HepG2 (cell line): ENCODE measurements around the gene CLHC1. TPM values are rescaled to one million over a fixed set of nuclear protein-coding genes. Genes with fewer than 3 reads are reported as not detected.

Experiments
- DPF2 ChIP-seq: sonication (generic); formaldehyde crosslinking; IDR thresholded peaks from 2 replicates; pipeline ENCODE4 v1.4.0; 2020; ENCODE audit warnings: mild to moderate bottlenecking, low read depth, missing genetic modification reagents, borderline replicate concordance
- HNRNPK ChIP-seq: fragments of 200-400 bp; formaldehyde crosslinking; IDR thresholded peaks from 2 replicates; pipeline ENCODE4 v1.6.1; 2018; ENCODE audit warnings: low read length, low read depth, moderate library complexity, mild to moderate bottlenecking; ENCODE audit not compliant: poor library complexity, severe bottlenecking
- KAT2B ChIP-seq: fragments of 150-350 bp; IDR thresholded peaks from 2 replicates; pipeline ENCODE4 v1.6.1; 2014; ENCODE audit warnings: low read depth, low read length, borderline replicate concordance
- KDM5A ChIP-seq: fragments of 200-600 bp; sonication (generic); IDR thresholded peaks from 2 replicates; pipeline ENCODE4 v1.7.0; 2018; ENCODE audit warnings: antibody characterized with exemption, mild to moderate bottlenecking, low read length, borderline replicate concordance
- MAZ ChIP-seq, 2 experiments: sonication (generic) in 1 of 2; formaldehyde crosslinking in 1 of 2; IDR thresholded peaks; 2 replicates each; pipeline versions ENCODE4 v1.5.0 to v1.6.1; 2012 to 2020; ENCODE audit warnings: low read depth in 2 of 2, mild to moderate bottlenecking in 2 of 2, borderline replicate concordance in 1 of 2, improper control_type of control experiment in 1 of 2, low read length in 1 of 2, missing genetic modification reagents in 1 of 2, moderate library complexity in 1 of 2
- MEF2D ChIP-seq: sonication (generic); formaldehyde crosslinking; IDR thresholded peaks from 2 replicates; pipeline ENCODE4 v1.5.1; 2020; ENCODE audit warnings: mild to moderate bottlenecking, missing genetic modification reagents
- MTF2 ChIP-seq: sonication (generic); formaldehyde crosslinking; IDR thresholded peaks from 2 replicates; pipeline ENCODE4 v1.5.0; 2020; ENCODE audit warnings: missing genetic modification reagents, borderline replicate concordance
- MZF1 ChIP-seq: sonication (generic); formaldehyde crosslinking; IDR thresholded peaks from 2 replicates; pipeline ENCODE4 v1.8.1; 2023; ENCODE audit warnings: mild to moderate bottlenecking, missing genetic modification reagents, borderline replicate concordance
- SP2 ChIP-seq: sonication (generic); formaldehyde crosslinking; IDR thresholded peaks from 2 replicates; pipeline ENCODE4 v1.5.1; 2020; ENCODE audit warnings: mild to moderate bottlenecking, missing genetic modification reagents
- SRSF9 ChIP-seq: fragments of 200-400 bp; formaldehyde crosslinking; IDR thresholded peaks from 2 replicates; pipeline ENCODE4 v1.6.1; 2018; ENCODE audit warnings: borderline replicate concordance, mild to moderate bottlenecking, low read depth, low read length; ENCODE audit not compliant: insufficient read depth, poor library complexity, severe bottlenecking
- TBX2 ChIP-seq: sonication (generic); formaldehyde crosslinking; IDR thresholded peaks from 2 replicates; pipeline ENCODE4 v1.5.0; 2020; ENCODE audit warnings: missing genetic modification reagents, mild to moderate bottlenecking, borderline replicate concordance
- ZBTB1 ChIP-seq: sonication (generic); formaldehyde crosslinking; IDR thresholded peaks from 2 replicates; pipeline ENCODE4 v1.4.0; 2020; ENCODE audit warnings: missing genetic modification reagents, borderline replicate concordance
- ZNF251 ChIP-seq: sonication (generic); formaldehyde crosslinking; IDR thresholded peaks from 2 replicates; pipeline ENCODE4 v1.9.0; 2021; ENCODE audit warnings: mild to moderate bottlenecking, missing genetic modification reagents
- ZNF331 ChIP-seq: sonication (generic); formaldehyde crosslinking; IDR thresholded peaks from 2 replicates; pipeline ENCODE4 v1.4.0; 2020; ENCODE audit warnings: missing genetic modification reagents
- ZNF350 ChIP-seq: sonication (generic); formaldehyde crosslinking; IDR thresholded peaks from 2 replicates; pipeline ENCODE4 v1.4.0; 2020; ENCODE audit warnings: mild to moderate bottlenecking, low read depth, missing genetic modification reagents, borderline replicate concordance
- ZNF556 ChIP-seq: sonication (generic); formaldehyde crosslinking; IDR thresholded peaks from 2 replicates; pipeline ENCODE4 v1.4.0; 2020; ENCODE audit warnings: mild to moderate bottlenecking, missing genetic modification reagents, borderline replicate concordance
- ZNF766 ChIP-seq: sonication (generic); formaldehyde crosslinking; IDR thresholded peaks from 2 replicates; pipeline ENCODE4 v1.5.0; 2020; ENCODE audit warnings: missing genetic modification reagents, borderline replicate concordance
- polyA plus RNA-seq, 8 experiments: library from polyadenylated mRNA; depleted of rRNA in 3 of 8; stranded (reverse) in 7 of 8; unstranded in 1 of 8; fragments of >200 nt; fragmentation: Illumina TruSeq in 4 of 8; extraction: Trizol in 4 of 8; gene quantifications; 2 replicates each; pipeline versions ENCODE4 v1.2.1 to v1.2.3, GENCODE V29; 2011 to 2016; ENCODE audit warnings: low read depth in 4 of 8, missing spikeins in 1 of 8, mixed read lengths in 1 of 8; ENCODE audit not compliant: insufficient read depth in 1 of 8
- total RNA-seq, 5 experiments: library from RNA; depleted of rRNA; stranded (reverse); fragments of >200 nt; fragmentation: Illumina TruSeq; extraction: Trizol; gene quantifications; 2 replicates each; pipeline ENCODE4 v1.2.3, GENCODE V29; 2016; ENCODE audit warnings: low read depth in 1 of 5
- TF ChIP-seq, protein P1 (sequence below): sonication (generic); formaldehyde crosslinking; IDR thresholded peaks from 2 replicates; pipeline ENCODE4 v1.4.0; 2020; ENCODE audit warnings: missing genetic modification reagents, mild to moderate bottlenecking, borderline replicate concordance
- TF ChIP-seq, protein P2 (sequence below): sonication (generic); formaldehyde crosslinking; IDR thresholded peaks from 2 replicates; pipeline ENCODE4 v1.5.1; 2020; ENCODE audit warnings: missing genetic modification reagents, mild to moderate bottlenecking, borderline replicate concordance
- TF ChIP-seq, protein P3 (sequence below): sonication (generic); formaldehyde crosslinking; IDR thresholded peaks from 2 replicates; pipeline ENCODE4 v1.4.0; 2020; ENCODE audit warnings: missing genetic modification reagents
- TF ChIP-seq, protein P4 (sequence below): sonication (generic); formaldehyde crosslinking; IDR thresholded peaks from 2 replicates; pipeline ENCODE4 v1.5.1; 2020; ENCODE audit warnings: missing genetic modification reagents, mild to moderate bottlenecking, borderline replicate concordance

Gene CLHC1
- total and polyA plus RNA-seq, 2 of the 13 experiments (the other 11 are each of a cell fraction or from before 2014, with no cell fraction given): 9.8 to 12.6 TPM

GRCh38 chr2:55232084-55232862 is at the start of gene CLHC1, which contains the start of gene RPS27A (continued):
- TF ChIP-seq KAT2B (no peak), ZNF251 (CRISPR knock-in tag) (no peak), SRSF9 (no peak), ZNF331 (peak; percentile 39), MZF1 (no peak), ZNF766 (CRISPR knock-in tag) (peak; percentile 73; the same call in 1 of the 2 replicates), MTF2 (peak; percentile 68; the same call in 1 of the 2 replicates), SP2 (CRISPR knock-in tag) (no peak), ZBTB1 (CRISPR knock-in tag) (no peak), MAZ (IDR thresholded peaks at IDR 0.05; ENCODE audit: borderline replicate concordance, low read depth, low read length) (no peak; the same call in 1 of the 2 replicates), MAZ (CRISPR knock-in tag; IDR thresholded peaks at IDR 0.05; ENCODE audit: low read depth) (peak; percentile 51; the same call in 1 of the 2 replicates), KDM5A (peak; percentile 98), ZNF556 (CRISPR knock-in tag) (peak; percentile 76; the same call in 1 of the 2 replicates), ZNF350 (CRISPR knock-in tag) (peak; percentile 93), TBX2 (CRISPR knock-in tag) (peak; percentile 56), DPF2 (CRISPR knock-in tag) (no peak), HNRNPK (no peak), MEF2D (no peak; the same call in none of the 2 replicates)
- TF ChIP-seq, protein P1, sequence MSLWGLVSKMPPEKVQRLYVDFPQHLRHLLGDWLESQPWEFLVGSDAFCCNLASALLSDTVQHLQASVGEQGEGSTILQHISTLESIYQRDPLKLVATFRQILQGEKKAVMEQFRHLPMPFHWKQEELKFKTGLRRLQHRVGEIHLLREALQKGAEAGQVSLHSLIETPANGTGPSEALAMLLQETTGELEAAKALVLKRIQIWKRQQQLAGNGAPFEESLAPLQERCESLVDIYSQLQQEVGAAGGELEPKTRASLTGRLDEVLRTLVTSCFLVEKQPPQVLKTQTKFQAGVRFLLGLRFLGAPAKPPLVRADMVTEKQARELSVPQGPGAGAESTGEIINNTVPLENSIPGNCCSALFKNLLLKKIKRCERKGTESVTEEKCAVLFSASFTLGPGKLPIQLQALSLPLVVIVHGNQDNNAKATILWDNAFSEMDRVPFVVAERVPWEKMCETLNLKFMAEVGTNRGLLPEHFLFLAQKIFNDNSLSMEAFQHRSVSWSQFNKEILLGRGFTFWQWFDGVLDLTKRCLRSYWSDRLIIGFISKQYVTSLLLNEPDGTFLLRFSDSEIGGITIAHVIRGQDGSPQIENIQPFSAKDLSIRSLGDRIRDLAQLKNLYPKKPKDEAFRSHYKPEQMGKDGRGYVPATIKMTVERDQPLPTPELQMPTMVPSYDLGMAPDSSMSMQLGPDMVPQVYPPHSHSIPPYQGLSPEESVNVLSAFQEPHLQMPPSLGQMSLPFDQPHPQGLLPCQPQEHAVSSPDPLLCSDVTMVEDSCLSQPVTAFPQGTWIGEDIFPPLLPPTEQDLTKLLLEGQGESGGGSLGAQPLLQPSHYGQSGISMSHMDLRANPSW (CRISPR knock-in tag): peak; percentile 96; the same call in 1 of the 2 replicates
- TF ChIP-seq, protein P2, sequence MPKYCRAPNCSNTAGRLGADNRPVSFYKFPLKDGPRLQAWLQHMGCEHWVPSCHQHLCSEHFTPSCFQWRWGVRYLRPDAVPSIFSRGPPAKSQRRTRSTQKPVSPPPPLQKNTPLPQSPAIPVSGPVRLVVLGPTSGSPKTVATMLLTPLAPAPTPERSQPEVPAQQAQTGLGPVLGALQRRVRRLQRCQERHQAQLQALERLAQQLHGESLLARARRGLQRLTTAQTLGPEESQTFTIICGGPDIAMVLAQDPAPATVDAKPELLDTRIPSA (CRISPR knock-in tag): no peak; the same call in 1 of the 2 replicates
- TF ChIP-seq, protein P3, sequence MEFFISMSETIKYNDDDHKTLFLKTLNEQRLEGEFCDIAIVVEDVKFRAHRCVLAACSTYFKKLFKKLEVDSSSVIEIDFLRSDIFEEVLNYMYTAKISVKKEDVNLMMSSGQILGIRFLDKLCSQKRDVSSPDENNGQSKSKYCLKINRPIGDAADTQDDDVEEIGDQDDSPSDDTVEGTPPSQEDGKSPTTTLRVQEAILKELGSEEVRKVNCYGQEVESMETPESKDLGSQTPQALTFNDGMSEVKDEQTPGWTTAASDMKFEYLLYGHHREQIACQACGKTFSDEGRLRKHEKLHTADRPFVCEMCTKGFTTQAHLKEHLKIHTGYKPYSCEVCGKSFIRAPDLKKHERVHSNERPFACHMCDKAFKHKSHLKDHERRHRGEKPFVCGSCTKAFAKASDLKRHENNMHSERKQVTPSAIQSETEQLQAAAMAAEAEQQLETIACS (CRISPR knock-in tag): 0 out of 2 replicates have a peak, but pooled peaks have one; percentile 42
- TF ChIP-seq, protein P4, sequence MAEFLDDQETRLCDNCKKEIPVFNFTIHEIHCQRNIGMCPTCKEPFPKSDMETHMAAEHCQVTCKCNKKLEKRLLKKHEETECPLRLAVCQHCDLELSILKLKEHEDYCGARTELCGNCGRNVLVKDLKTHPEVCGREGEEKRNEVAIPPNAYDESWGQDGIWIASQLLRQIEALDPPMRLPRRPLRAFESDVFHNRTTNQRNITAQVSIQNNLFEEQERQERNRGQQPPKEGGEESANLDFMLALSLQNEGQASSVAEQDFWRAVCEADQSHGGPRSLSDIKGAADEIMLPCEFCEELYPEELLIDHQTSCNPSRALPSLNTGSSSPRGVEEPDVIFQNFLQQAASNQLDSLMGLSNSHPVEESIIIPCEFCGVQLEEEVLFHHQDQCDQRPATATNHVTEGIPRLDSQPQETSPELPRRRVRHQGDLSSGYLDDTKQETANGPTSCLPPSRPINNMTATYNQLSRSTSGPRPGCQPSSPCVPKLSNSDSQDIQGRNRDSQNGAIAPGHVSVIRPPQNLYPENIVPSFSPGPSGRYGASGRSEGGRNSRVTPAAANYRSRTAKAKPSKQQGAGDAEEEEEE (CRISPR knock-in tag): no peak
